HG03064 (cell line): ENCODE results near the gene DNAJC7.
A peak's percentile ranks its signal among the peaks of the same experiment; 100 is the strongest.

Experiments
- ATAC-seq: cut with Tn5 transposase; IDR thresholded peaks from one replicate; pipeline ENCODE4 v1.9.1; 2021; ENCODE audit warnings: low read depth; ENCODE audit not compliant: unreplicated experiment

Gene DNAJC7

DNA sequence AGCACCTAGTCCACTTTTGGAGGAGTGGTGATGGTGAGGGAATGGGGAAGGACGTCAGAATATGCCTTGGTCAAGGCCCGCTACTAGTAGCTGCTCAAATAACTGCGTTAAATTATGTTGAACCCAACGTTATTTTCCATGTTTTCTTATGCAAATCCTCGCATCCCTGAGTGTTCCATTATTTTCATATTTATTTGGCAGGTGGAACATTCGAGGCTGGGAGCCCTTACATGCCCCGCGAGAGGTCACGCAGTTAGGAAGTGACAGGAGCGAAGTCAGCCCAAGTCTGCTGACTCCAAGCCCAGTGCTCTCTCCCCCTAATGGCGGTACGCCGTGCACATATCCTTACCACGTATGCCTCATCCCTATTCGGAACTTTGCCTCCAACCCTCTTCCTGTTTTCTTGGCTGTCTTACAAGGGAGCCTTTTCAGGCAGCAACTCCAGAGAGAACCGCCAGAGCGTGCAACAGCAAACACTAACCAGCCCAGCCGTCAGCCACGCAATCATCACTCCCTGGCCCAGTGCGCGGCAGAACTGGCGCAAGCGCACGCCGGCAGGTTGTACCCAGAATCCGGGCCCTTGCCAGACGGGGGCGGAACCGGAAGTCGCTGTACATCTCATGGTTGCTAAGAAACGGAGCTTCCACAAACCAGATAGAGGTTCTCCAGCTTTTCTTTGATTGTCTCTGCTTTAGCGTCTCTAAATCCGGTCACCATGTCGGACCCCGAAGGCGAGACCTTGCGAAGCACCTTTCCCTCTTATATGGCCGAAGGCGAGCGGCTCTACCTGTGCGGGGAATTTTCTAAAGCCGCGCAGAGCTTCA is 87.0 kb downstream of the DNAJC7 start, which contains the start of gene ODAD4:
ODAD4 (plus strand) TSS at position 609 of the 824 bp plus-strand sequence; CDS start at position 716, 107 bp downstream.
- peak; percentile 76 for ATAC-seq

GRCh38 chr17:41928693-41929251 is 88.5 kb downstream of the DNAJC7 start:
- no peak for ATAC-seq
